HEK293T (cell line): ENCODE data around the gene ANKRD44.

Experiments used
- CTCF ChIA-PET: fragments of 350-600 bp; formaldehyde crosslinking; extraction: SDS; loops from one replicate; lab custom pipeline; 2021; ENCODE audit warnings: antibody characterized with exemption, inconsistent platforms; lab: Yijun Ruan, JAX
- POLR2A ChIA-PET: fragments of 350-600 bp; formaldehyde crosslinking; extraction: SDS; loops from one replicate; lab custom pipeline; 2020; ENCODE audit warnings: antibody characterized with exemption, inconsistent platforms; lab: Yijun Ruan, JAX
- DNase-seq: peaks from one replicate; pipeline ENCODE4 v3.0.0; 2012; ENCODE audit warnings: mixed read lengths; ENCODE audit errors: extremely low spot score
- ARNT ChIP-seq: fragments of 450-650 bp; IDR thresholded peaks from 2 replicates; pipeline ENCODE4 v1.6.1; 2017; ENCODE audit warnings: mild to moderate bottlenecking
- BHLHE40 ChIP-seq: fragments of 450-650 bp; IDR thresholded peaks from 2 replicates; pipeline ENCODE4 v1.6.1; 2016; ENCODE audit warnings: mild to moderate bottlenecking, moderate library complexity, borderline replicate concordance
- CTBP1 ChIP-seq: fragments of 450-650 bp; IDR thresholded peaks from 2 replicates; pipeline ENCODE4 v1.6.1; 2016; ENCODE audit warnings: borderline replicate concordance
- ELF4 ChIP-seq: fragments of 450-650 bp; IDR thresholded peaks from 2 replicates; pipeline ENCODE4 v1.6.1; 2017; ENCODE audit warnings: antibody characterized with exemption
- FOXA1 ChIP-seq: fragments of 450-650 bp; IDR thresholded peaks from 2 replicates; pipeline ENCODE4 v1.6.1; 2016; ENCODE audit warnings: mild to moderate bottlenecking
- FOXK2 ChIP-seq: fragments of 450-650 bp; IDR thresholded peaks from 2 replicates; pipeline ENCODE4 v1.6.1; 2016; ENCODE audit warnings: mild to moderate bottlenecking
- FOXM1 ChIP-seq: fragments of 450-650 bp; IDR thresholded peaks from 2 replicates; pipeline ENCODE4 v1.6.1; 2017; ENCODE audit warnings: mild to moderate bottlenecking, borderline replicate concordance
- HDGF ChIP-seq: fragments of 450-650 bp; IDR thresholded peaks from 2 replicates; pipeline ENCODE4 v1.6.1; 2017; ENCODE audit warnings: antibody characterized with exemption, borderline replicate concordance
- L3MBTL2 ChIP-seq: fragments of 450-650 bp; conservative IDR thresholded peaks from 2 replicates; pipeline ENCODE4 v1.6.1; 2016; ENCODE audit warnings: mild to moderate bottlenecking
- LEF1 ChIP-seq: fragments of 450-650 bp; IDR thresholded peaks from 2 replicates; pipeline ENCODE4 v1.6.1; 2017; ENCODE audit warnings: mild to moderate bottlenecking, borderline replicate concordance
- NFRKB ChIP-seq: fragments of 450-650 bp; IDR thresholded peaks from 2 replicates; pipeline ENCODE4 v1.6.1; 2016; ENCODE audit warnings: mild to moderate bottlenecking, moderate library complexity
- SP1 ChIP-seq: fragments of 450-650 bp; IDR thresholded peaks from 2 replicates; pipeline ENCODE4 v1.6.1; 2017
- SUZ12 ChIP-seq: fragments of 450-650 bp; IDR thresholded peaks from 2 replicates; pipeline ENCODE4 v1.6.1; 2016; ENCODE audit warnings: mild to moderate bottlenecking
- TARDBP ChIP-seq: fragments of 450-650 bp; IDR thresholded peaks from 2 replicates; pipeline ENCODE4 v1.6.1; 2016
- ZNF384 ChIP-seq: fragments of 450-650 bp; IDR thresholded peaks from 2 replicates; pipeline ENCODE4 v1.6.1; 2016
- TF ChIP-seq, protein P1 (sequence below): fragments of 450-650 bp; IDR thresholded peaks from 2 replicates; pipeline ENCODE4 v1.6.1; 2016

ANKRD44 gene

DNA sequence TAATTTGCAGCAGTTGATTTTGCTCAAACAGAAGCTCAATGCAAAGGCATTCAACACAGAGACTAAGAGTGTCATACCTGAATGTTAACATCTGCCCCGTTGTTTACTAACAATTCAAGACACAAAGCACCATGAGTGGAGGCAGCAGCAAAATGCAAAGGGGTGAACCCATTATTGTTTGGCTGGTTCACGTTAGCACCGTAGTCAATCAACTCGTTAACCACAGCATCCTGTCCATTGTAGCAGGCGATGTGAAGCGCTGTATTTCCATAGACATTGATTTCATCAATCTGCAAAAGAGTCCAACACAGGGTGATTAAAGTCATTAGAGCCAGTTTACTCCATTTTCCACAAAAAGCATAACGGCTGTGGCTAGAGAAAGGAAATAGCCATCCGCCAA, 189.3 kb downstream of the ANKRD44 start:
- POLR2A ChIA-PET = no interaction called here
- no peak for TF ChIP-seq FOXA1
- no peak for TF ChIP-seq ZNF384
- TF ChIP-seq ELF4 = no peak
- TF ChIP-seq, protein P1, sequence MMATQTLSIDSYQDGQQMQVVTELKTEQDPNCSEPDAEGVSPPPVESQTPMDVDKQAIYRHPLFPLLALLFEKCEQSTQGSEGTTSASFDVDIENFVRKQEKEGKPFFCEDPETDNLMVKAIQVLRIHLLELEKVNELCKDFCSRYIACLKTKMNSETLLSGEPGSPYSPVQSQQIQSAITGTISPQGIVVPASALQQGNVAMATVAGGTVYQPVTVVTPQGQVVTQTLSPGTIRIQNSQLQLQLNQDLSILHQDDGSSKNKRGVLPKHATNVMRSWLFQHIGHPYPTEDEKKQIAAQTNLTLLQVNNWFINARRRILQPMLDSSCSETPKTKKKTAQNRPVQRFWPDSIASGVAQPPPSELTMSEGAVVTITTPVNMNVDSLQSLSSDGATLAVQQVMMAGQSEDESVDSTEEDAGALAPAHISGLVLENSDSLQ = no peak
- no peak for TF ChIP-seq FOXM1
- TF ChIP-seq TARDBP = no peak
- no peak for TF ChIP-seq L3MBTL2
- TF ChIP-seq SUZ12 = no peak
- TF ChIP-seq LEF1 = no peak
- no peak for TF ChIP-seq BHLHE40
- TF ChIP-seq CTBP1 = no peak
- TF ChIP-seq FOXK2 = no peak
- TF ChIP-seq HDGF = no peak
- TF ChIP-seq SP1 = no peak
- TF ChIP-seq ARNT = no peak
- no peak for TF ChIP-seq NFRKB
- CTCF ChIA-PET = interaction anchor here (1.5 kb wide), 1 partner anchor 47 kb away, joined by 3 read pairs; no protein-coding TSS in a partner anchor
- no peak for DNase-seq

DNA sequence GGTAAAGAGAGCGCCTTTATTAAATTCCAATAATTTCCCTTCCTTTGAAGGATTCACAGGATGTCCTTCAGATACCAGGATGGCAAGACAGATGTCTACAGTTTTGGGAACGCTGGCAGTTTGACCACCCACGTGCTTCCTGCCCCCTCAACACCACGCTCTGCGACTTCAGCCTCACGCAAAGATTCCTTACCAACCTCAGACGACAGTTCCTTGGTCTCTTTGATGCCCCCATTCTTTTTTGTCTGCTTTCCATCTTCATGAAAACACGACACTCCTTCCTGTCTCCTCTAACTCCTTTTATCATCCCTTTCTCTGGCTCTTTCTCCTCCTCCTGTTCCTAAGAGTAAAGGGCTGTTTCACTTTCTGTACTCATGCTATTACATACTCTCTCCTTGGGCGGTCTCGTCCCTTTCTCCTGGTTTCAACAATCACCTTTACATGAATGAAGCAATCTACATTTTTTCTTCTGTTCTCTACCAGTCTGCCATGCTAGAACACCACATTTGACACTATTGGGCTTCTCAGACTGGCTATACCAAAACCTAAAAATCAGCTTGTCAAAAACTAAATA, 194.2 kb downstream of the ANKRD44 start:
- POLR2A ChIA-PET = no interaction called here
- DNase-seq = no peak
- TF ChIP-seq TARDBP = no peak
- no peak for TF ChIP-seq FOXK2
- no peak for TF ChIP-seq LEF1
- no peak for TF ChIP-seq L3MBTL2
- no peak for TF ChIP-seq ZNF384
- TF ChIP-seq ELF4 = no peak
- no peak for TF ChIP-seq CTBP1
- TF ChIP-seq FOXM1 = no peak
- TF ChIP-seq ARNT = no peak
- no peak for TF ChIP-seq BHLHE40
- no peak for TF ChIP-seq SP1
- no peak for TF ChIP-seq HDGF
- no peak for TF ChIP-seq SUZ12
- TF ChIP-seq, protein P1 = no peak
- no peak for TF ChIP-seq FOXA1
- CTCF ChIA-PET = no interaction called here

DNA sequence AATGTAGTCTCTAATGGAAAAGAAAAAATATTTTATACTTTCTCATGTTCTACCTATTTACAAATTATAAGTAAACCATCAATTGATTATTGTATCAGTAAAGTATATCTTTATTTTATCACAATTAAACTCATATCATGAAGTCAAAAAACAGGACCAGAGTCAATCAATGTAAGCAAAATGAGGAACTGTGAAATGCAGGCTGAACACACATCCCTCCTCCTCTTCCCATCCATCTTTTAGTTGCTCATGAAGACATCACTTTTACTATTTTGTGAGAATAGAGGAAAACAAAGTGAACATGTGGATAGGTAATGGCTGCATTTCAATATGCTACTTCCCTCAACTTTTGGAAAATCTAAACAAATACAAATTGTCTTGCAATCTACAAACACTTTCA, 195.3 kb downstream of the ANKRD44 start:
- ChIA-PET POLR2A (no interaction called here), CTCF (no interaction called here)
- TF ChIP-seq FOXA1 = no peak
- no peak for TF ChIP-seq NFRKB
- TF ChIP-seq HDGF = no peak
- no peak for TF ChIP-seq ARNT
- TF ChIP-seq LEF1 = no peak
- TF ChIP-seq CTBP1 = no peak
- no peak for TF ChIP-seq SUZ12
- no peak for TF ChIP-seq BHLHE40
- TF ChIP-seq, protein P1 = no peak
- no peak for TF ChIP-seq L3MBTL2
- no peak for TF ChIP-seq ELF4
- no peak for TF ChIP-seq TARDBP
- TF ChIP-seq FOXK2 = no peak
- TF ChIP-seq SP1 = no peak
- TF ChIP-seq ZNF384 = no peak
- no peak for TF ChIP-seq FOXM1
- DNase-seq = no peak

DNA sequence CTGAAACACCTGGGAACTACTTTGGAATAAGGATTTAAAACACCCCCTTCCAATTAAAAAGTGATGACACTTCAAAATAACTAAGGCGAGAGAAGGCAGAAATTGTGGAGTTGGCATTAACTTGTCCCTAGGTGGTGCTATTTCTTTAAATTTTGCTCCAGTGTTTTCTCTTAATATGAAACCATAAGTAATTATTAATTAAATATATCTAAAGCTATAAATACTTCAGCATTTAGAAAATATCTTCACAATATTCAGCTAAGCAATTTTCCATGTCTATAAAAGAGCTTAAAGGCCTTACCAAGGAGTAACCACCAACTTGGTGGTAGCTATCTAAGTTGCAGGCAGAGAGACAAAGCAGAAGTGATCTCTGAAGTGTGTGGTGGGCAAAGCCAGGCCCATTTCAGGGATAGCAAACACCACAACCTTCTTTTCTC, 197.3 kb downstream of the ANKRD44 start:
- no peak for TF ChIP-seq TARDBP
- no peak for TF ChIP-seq ARNT
- no peak for TF ChIP-seq SUZ12
- no peak for TF ChIP-seq CTBP1
- DNase-seq = peak; percentile 19
- CTCF ChIA-PET = interaction anchor here (0.6 to 1.8 kb wide), 17 partner anchors 9 to 265 kb away, joined by 3 to 11 read pairs (median 4); no protein-coding TSS in a partner anchor
- POLR2A ChIA-PET = no interaction called here

DNA sequence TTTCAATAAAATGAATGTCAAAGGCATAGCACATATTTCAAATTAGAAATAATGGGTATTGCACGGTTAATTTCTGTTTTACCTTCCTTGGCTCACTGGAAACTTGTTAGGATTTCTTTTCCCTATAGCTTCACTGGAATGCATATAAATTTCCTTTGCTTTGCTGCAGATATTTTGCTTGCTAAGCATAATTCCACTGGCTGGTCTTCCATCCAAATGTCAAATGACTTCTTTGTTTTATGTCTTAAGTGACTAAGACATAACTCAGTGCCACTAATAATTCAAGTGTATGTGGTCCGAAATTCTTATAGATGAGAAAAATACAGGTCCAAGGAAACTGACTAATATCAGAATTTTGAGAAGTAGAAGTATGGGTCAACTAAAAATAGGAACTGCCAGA, 201.3 kb downstream of the ANKRD44 start:
- ChIA-PET CTCF (interaction anchor here (0.7 kb wide), 1 partner anchor 33 kb away, joined by 3 read pairs; no protein-coding TSS in a partner anchor), POLR2A (no interaction called here)
- DNase-seq = no peak
- no peak for TF ChIP-seq HDGF

DNA sequence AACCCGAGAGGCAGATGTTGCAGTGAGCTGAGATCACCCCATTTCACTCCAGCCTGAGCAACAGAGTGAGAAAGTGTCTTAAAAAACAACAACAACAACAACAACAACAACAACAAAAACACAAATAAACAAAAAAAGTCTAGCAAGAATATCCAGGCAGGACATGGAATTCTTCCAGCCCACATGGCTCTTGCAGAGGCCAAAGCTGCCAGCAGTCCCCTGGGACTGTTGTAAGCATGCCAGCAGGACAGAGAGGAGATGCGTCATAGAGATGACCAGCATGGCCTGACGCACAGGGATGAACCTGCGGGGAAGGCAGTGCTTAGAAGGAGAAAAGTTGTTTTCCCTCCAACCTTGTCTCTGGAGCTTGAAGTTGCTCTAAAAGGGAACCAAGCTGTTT, 201.8 kb downstream of the ANKRD44 start:
- TF ChIP-seq TARDBP (no peak), FOXM1 (no peak), FOXK2 (no peak), BHLHE40 (no peak), SP1 (no peak), SUZ12 (no peak), ARNT (no peak), NFRKB (no peak), HDGF (no peak), ELF4 (no peak)
- TF ChIP-seq, protein P1 = no peak
- no peak for DNase-seq
- POLR2A ChIA-PET = interaction anchor here (0.6 kb wide), 1 partner anchor 9 kb away, joined by 3 read pairs; no protein-coding TSS in a partner anchor
- CTCF ChIA-PET = interaction anchor here (0.7 kb wide), 1 partner anchor 33 kb away, joined by 3 read pairs; no protein-coding TSS in a partner anchor
